Measurements from ENCODE around the gene COL4A3. TPM values are rescaled to one million over a fixed set of nuclear protein-coding genes. Genes with fewer than 3 reads are reported as not detected.

The COL4A3 gene
- polyA plus RNA-seq, 1 donor (not counting 4 experiments of a cell fraction or from before 2014, with no cell fraction given) = not detected

DNA sequence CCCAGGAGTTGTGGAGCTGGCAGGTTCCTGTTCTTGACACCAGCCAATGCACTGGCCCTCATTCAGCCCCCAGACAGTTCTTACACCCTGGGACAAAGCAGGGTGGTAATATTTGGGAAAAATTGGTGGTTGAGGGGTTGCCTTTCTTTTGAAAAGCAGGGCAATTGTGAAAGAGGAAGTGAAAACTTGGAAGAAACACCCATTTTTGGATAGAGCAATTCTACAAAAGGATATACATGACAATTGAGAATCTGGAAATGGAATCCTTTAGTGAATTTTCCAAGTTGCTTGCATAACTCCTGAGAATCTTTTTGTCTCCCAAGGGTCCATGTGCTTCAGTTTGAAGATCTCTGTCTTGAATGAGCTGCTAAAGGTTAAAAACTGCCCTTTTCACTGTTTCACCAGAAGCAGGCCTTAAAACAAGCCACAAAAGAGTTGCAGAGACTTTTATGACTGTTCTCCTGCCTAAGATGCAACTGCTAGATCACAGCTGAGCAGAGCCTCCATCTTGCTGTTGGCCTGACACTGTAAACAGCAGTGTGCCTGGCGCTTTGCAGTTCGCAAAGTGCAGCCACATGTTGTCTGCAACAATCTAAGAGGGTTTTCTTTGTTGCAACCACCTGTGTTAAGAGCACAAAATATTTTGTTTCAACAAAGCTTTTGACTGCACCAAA, 12.2 kb upstream of the COL4A3 start:
- no peak overlapping the region for H3K27ac ChIP-seq (ENCODE audit: control insufficient read depth, insufficient read depth, low read length)
- DNase-seq (ENCODE audit: low read depth, low spot score) = no peak
- H2AFZ ChIP-seq (ENCODE audit: control insufficient read depth, low read length) = no peak overlapping the region
- FAIRE-seq = no peak
- no peak overlapping the region for H3K4me2 ChIP-seq (ENCODE audit: control insufficient read depth, extremely low read depth, insufficient read depth, low read depth, low read length)
- H4K20me1 ChIP-seq (ENCODE audit: control insufficient read depth, extremely low read depth, insufficient read depth, low read length) = no peaks in the 10 kb centered on the region
- dilution Hi-C loops (cut with MboI; ENCODE audit: extremely low pct_ligation_motif_present, low sequenced_read_pairs) = no loop called here
- H3K9me1 ChIP-seq (ENCODE audit: control insufficient read depth, extremely low read depth, insufficient read depth, low read length) = no peaks in the 10 kb centered on the region
- H3K4me1 ChIP-seq (ENCODE audit: control insufficient read depth, extremely low read depth, insufficient read depth, low read length) = no peaks in the 10 kb centered on the region
- no peak for TF ChIP-seq EZH2 (IDR thresholded peaks at IDR 0.05; ENCODE audit: low read length)
- TF ChIP-seq, protein P1, sequence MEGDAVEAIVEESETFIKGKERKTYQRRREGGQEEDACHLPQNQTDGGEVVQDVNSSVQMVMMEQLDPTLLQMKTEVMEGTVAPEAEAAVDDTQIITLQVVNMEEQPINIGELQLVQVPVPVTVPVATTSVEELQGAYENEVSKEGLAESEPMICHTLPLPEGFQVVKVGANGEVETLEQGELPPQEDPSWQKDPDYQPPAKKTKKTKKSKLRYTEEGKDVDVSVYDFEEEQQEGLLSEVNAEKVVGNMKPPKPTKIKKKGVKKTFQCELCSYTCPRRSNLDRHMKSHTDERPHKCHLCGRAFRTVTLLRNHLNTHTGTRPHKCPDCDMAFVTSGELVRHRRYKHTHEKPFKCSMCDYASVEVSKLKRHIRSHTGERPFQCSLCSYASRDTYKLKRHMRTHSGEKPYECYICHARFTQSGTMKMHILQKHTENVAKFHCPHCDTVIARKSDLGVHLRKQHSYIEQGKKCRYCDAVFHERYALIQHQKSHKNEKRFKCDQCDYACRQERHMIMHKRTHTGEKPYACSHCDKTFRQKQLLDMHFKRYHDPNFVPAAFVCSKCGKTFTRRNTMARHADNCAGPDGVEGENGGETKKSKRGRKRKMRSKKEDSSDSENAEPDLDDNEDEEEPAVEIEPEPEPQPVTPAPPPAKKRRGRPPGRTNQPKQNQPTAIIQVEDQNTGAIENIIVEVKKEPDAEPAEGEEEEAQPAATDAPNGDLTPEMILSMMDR (optimal IDR thresholded peaks at IDR 0.05 in 1 of 3, IDR thresholded peaks at IDR 0.05 in 1 of 3, conservative IDR thresholded peaks at IDR 0.05 in 1 of 3; ENCODE audit: extremely low read depth in 1 of 3, insufficient read depth in 2 of 3, low read length in 3 of 3) = no peak
- no peaks in the 10 kb centered on the region for H3K79me2 ChIP-seq (ENCODE audit: control insufficient read depth, insufficient read depth, low read length)
- H3K9ac ChIP-seq (ENCODE audit: control insufficient read depth, extremely low read depth, insufficient read depth, low read length) = no peak overlapping the region
- no peaks in the 10 kb centered on the region for H3K36me3 ChIP-seq (ENCODE audit: control insufficient read depth in 2 of 2, extremely low read depth in 1 of 2, insufficient read depth in 2 of 2, low read length in 2 of 2)
- no peaks in the 10 kb centered on the region for H3K27me3 ChIP-seq (ENCODE audit: control insufficient read depth, extremely low read depth, insufficient read depth, low read length)
- H3K4me3 ChIP-seq (ENCODE audit: control insufficient read depth in 2 of 3, extremely low read depth in 1 of 3, insufficient read depth in 2 of 3, low read depth in 1 of 3, low read length in 3 of 3) = no peak overlapping the region
- no peaks in the 10 kb centered on the region for H3K9me3 ChIP-seq (ENCODE audit: control insufficient read depth, low read depth, low read length)

GRCh38 chr2:227153307-227153706, 11.1 kb upstream of the COL4A3 start:
- H3K4me1 ChIP-seq (ENCODE audit: control insufficient read depth, extremely low read depth, insufficient read depth, low read length) = no peaks in the 10 kb centered on the region
- H3K9me3 ChIP-seq (ENCODE audit: control insufficient read depth, low read depth, low read length) = no peaks in the 10 kb centered on the region
- H3K4me3 ChIP-seq (ENCODE audit: control insufficient read depth in 2 of 3, extremely low read depth in 1 of 3, insufficient read depth in 2 of 3, low read depth in 1 of 3, low read length in 3 of 3) = no peak overlapping the region
- no peak overlapping the region for H3K27ac ChIP-seq (ENCODE audit: control insufficient read depth, insufficient read depth, low read length)
- DNase-seq (ENCODE audit: low read depth, low spot score) (no peak), FAIRE-seq (no peak)
- no peaks in the 10 kb centered on the region for H3K27me3 ChIP-seq (ENCODE audit: control insufficient read depth, extremely low read depth, insufficient read depth, low read length)
- no peak overlapping the region for H3K9ac ChIP-seq (ENCODE audit: control insufficient read depth, extremely low read depth, insufficient read depth, low read length)
- no peak overlapping the region for H3K4me2 ChIP-seq (ENCODE audit: control insufficient read depth, extremely low read depth, insufficient read depth, low read depth, low read length)
- H2AFZ ChIP-seq (ENCODE audit: control insufficient read depth, low read length) = no peak overlapping the region
- H4K20me1 ChIP-seq (ENCODE audit: control insufficient read depth, extremely low read depth, insufficient read depth, low read length) = no peaks in the 10 kb centered on the region
- H3K79me2 ChIP-seq (ENCODE audit: control insufficient read depth, insufficient read depth, low read length) = no peaks in the 10 kb centered on the region
- no peaks in the 10 kb centered on the region for H3K9me1 ChIP-seq (ENCODE audit: control insufficient read depth, extremely low read depth, insufficient read depth, low read length)
- dilution Hi-C loops (cut with MboI; ENCODE audit: extremely low pct_ligation_motif_present, low sequenced_read_pairs) = no loop called here
- TF ChIP-seq, protein P1 (optimal IDR thresholded peaks at IDR 0.05 in 1 of 3, IDR thresholded peaks at IDR 0.05 in 1 of 3, conservative IDR thresholded peaks at IDR 0.05 in 1 of 3; ENCODE audit: extremely low read depth in 1 of 3, insufficient read depth in 2 of 3, low read length in 3 of 3) = no peak
- TF ChIP-seq EZH2 (IDR thresholded peaks at IDR 0.05; ENCODE audit: low read length) = no peak
- H3K36me3 ChIP-seq (ENCODE audit: control insufficient read depth in 2 of 2, extremely low read depth in 1 of 2, insufficient read depth in 2 of 2, low read length in 2 of 2) = no peaks in the 10 kb centered on the region

Data from keratinocyte (primary cell).